Ascending aorta (tissue), 2 donors: Measurements from ENCODE around the gene CCDC74A. TPM values are rescaled to one million over a fixed set of nuclear protein-coding genes. Genes with fewer than 3 reads are reported as not detected.
"Not testable (repeated sequence)": the region's sequence is repeated elsewhere in the genome, so short reads cannot be mapped to it uniquely, and the experiment has no call there.

Experiments
- DNase-seq, 2 donors: peaks; one replicate each; pipeline ENCODE4 v3.0.0-alpha.2; 2019; ENCODE audit warnings: low spot score in 2 of 2
- H3K27ac ChIP-seq, 2 donors: fragments of 200-600 bp; sonication (generic); one replicate each; pipeline ENCODE4 v1.5.1; 2016 to 2017; ENCODE audit warnings: mild to moderate bottlenecking in 1 of 2
- H3K27me3 ChIP-seq: fragments of 200-600 bp; sonication (generic); one replicate; pipeline ENCODE4 v1.5.1; 2017
- H3K36me3 ChIP-seq, 2 donors: fragments of 200-600 bp; sonication (generic); one replicate each; pipeline ENCODE4 v1.5.1; 2016
- H3K4me1 ChIP-seq, 2 donors: fragments of 200-600 bp; sonication (generic); one replicate each; pipeline ENCODE4 v1.5.1; 2016 to 2017; ENCODE audit warnings: mild to moderate bottlenecking in 1 of 2
- H3K4me3 ChIP-seq, 2 donors: fragments of 200-600 bp; sonication (generic); one replicate each; pipeline ENCODE4 v1.5.1; 2016 to 2017; ENCODE audit warnings: mild to moderate bottlenecking in 1 of 2
- H3K9me3 ChIP-seq, 2 donors: fragments of 200-600 bp; sonication (generic); one replicate each; pipeline ENCODE4 v1.5.1; 2016
- CTCF ChIP-seq, 3 experiments: fragments of 200-600 bp in 2 of 3; fragments of 450-650 bp in 1 of 3; sonication (generic) in 2 of 3; IDR thresholded peaks; one replicate each; pipeline ENCODE4 v1.5.1; 2016 to 2019; ENCODE audit warnings: antibody characterized with exemption in 3 of 3, mild to moderate bottlenecking in 1 of 3, moderate library complexity in 1 of 3
- intact Hi-C: fragments of 100-400 bp; cut with DNase I; formaldehyde crosslinking; loops from one replicate; pipeline ENCODE4 v1.15.1; 2023
- total RNA-seq: library from RNA; depleted of rRNA; stranded (reverse); fragments of >200 nt; gene quantifications from one replicate; pipeline ENCODE4 v1.1.0, GENCODE V29; 2016

The CCDC74A gene
- total RNA-seq, 1 donor from 2014 or later, result 1.8 TPM

GRCh38 chr2:131488306-131489205, 39.1 kb upstream of the CCDC74A start:
- no peak for DNase-seq
- Histone ChIP-seq H3K4me1 (peaks cover 0 to 2% of the 10 kb centered on the region in 2 donors), H3K27ac (no peak overlapping the region), H3K27me3 (no peaks in the 10 kb centered on the region), H3K9me3 (no peaks in the 10 kb centered on the region), H3K36me3 (no peaks in the 10 kb centered on the region), H3K4me3 (no peak overlapping the region)
- no peak for TF ChIP-seq CTCF (IDR thresholded peaks at IDR 0.05)
- intact Hi-C loops, result no loop called here

- intact Hi-C loops, result loop anchor here (5.0 to 10.0 kb wide), 9 partner anchors 36 to 1614 kb away; partner anchors contain the start of genes CCDC74A, FAM168B, IMP4 and PLEKHB2
- not testable (repeated sequence) for H3K4me1 ChIP-seq, H3K27me3 ChIP-seq, H3K36me3 ChIP-seq, H3K27ac ChIP-seq, DNase-seq, H3K9me3 ChIP-seq
- peak overlapping the region; percentile 18 to 98 for H3K4me3 ChIP-seq
These were observed 36.8 kb upstream of the CCDC74A start for GRCh38 chr2:131490616-131491468.

GRCh38 chr2:131491469-131491836, 36.2 kb upstream of the CCDC74A start:
- intact Hi-C loops, result loop anchor here (5.0 to 10.0 kb wide), 9 partner anchors 36 to 1614 kb away; partner anchors contain the start of genes CCDC74A, FAM168B, IMP4 and PLEKHB2
- DNase-seq, H3K36me3 ChIP-seq, H3K9me3 ChIP-seq, H3K27ac ChIP-seq, H3K27me3 ChIP-seq, H3K4me1 ChIP-seq: not testable (repeated sequence)
- peak overlapping the region; percentile 18 to 98 for H3K4me3 ChIP-seq

- peak within 1 kb of the TSS; percentile 77 to 86 for H3K27ac ChIP-seq
- intact Hi-C loops, result loop anchor here (5.0 to 10.0 kb wide), 9 partner anchors 35 to 1615 kb away; partner anchors contain the start of genes CCDC74A, FAM168B, IMP4 and PLEKHB2
- TF ChIP-seq CTCF (IDR thresholded peaks at IDR 0.05), result peak in 1 of 3 experiments; percentile 55
- not testable (repeated sequence) for H3K4me1 ChIP-seq, H3K27me3 ChIP-seq, H3K36me3 ChIP-seq, DNase-seq, H3K9me3 ChIP-seq
- H3K4me3 ChIP-seq, result peak within 1 kb of the TSS; percentile 87 to 98
These were observed 35.7 kb upstream of the CCDC74A start, which contains the start of gene MZT2A for GRCh38 chr2:131492015-131492417. Gene MZT2A (minus strand): TSS chr2:131492397. CDS start chr2:131492376, 21 bp downstream.

GRCh38 chr2:131492418-131493198, 35.1 kb upstream of the CCDC74A start:
- intact Hi-C loops, result loop anchor here (5.0 to 10.0 kb wide), 9 partner anchors 35 to 1615 kb away; partner anchors contain the start of genes CCDC74A, FAM168B, IMP4 and PLEKHB2

More at GRCh38 chr2:131492418-131493198, 35.1 kb upstream of the CCDC74A start:
- H3K4me3 ChIP-seq, result peak overlapping the region; percentile 87 to 98
- peak overlapping the region; percentile 77 to 86 for H3K27ac ChIP-seq
- peak; percentile 72 to 89 for DNase-seq
- H3K36me3 ChIP-seq, result no peaks in the 10 kb centered on the region
- peak; percentile 38 to 77 (median 76) for TF ChIP-seq CTCF (IDR thresholded peaks at IDR 0.05)
- H3K4me1 ChIP-seq, result peaks cover 2 to 6% of the 10 kb centered on the region in 2 donors
- H3K9me3 ChIP-seq, result no peaks in the 10 kb centered on the region
- no peaks in the 10 kb centered on the region for H3K27me3 ChIP-seq
